Liver (tissue), 9 donors: ENCODE measurements around the gene SEMA4C. TPM values are rescaled to one million over a fixed set of nuclear protein-coding genes. Genes with fewer than 3 reads are reported as not detected.

ENCODE experiments used
- DNase-seq: peaks from one replicate; pipeline ENCODE4 v3.0.0-alpha.2; 2017; ENCODE audit warnings: low spot score
- H3K27ac ChIP-seq, 2 donors: one replicate each; pipeline ENCODE4 v1.7.0; 2013; ENCODE audit warnings: inconsistent platforms in 2 of 2, low read length in 2 of 2, control low read depth in 1 of 2, low read depth in 1 of 2, mild to moderate bottlenecking in 1 of 2
- H3K27me3 ChIP-seq, 4 donors: one replicate each; pipeline versions ENCODE4 v1.6.1 to v1.7.0; 2013; ENCODE audit warnings: low read length in 3 of 4, inconsistent platforms in 1 of 4, mild to moderate bottlenecking in 1 of 4, moderate library complexity in 1 of 4; ENCODE audit not compliant: control insufficient read depth in 4 of 4, insufficient read depth in 4 of 4
- H3K36me3 ChIP-seq, 4 donors: one replicate each; pipeline versions ENCODE4 v1.6.1 to v1.7.0; 2013; ENCODE audit warnings: low read length in 3 of 4, mild to moderate bottlenecking in 3 of 4, low read depth in 1 of 4, moderate library complexity in 1 of 4; ENCODE audit not compliant: control insufficient read depth in 4 of 4, insufficient read depth in 3 of 4
- H3K4me1 ChIP-seq, 4 donors: one replicate each; pipeline versions ENCODE4 v1.6.1 to v1.7.0; 2013; ENCODE audit warnings: low read length in 3 of 4, mild to moderate bottlenecking in 3 of 4, moderate library complexity in 1 of 4; ENCODE audit not compliant: control insufficient read depth in 4 of 4, insufficient read depth in 4 of 4
- H3K4me3 ChIP-seq, 3 donors: one replicate each; pipeline versions ENCODE4 v1.6.1 to v1.7.0; 2013; ENCODE audit warnings: low read length in 3 of 3, control low read depth in 1 of 3, low read depth in 1 of 3, mild to moderate bottlenecking in 1 of 3
- H3K9ac ChIP-seq, 2 donors: one replicate each; pipeline ENCODE4 v1.7.0; 2013; ENCODE audit warnings: low read length in 2 of 2, mild to moderate bottlenecking in 2 of 2, moderate library complexity in 2 of 2, control low read depth in 1 of 2, low read depth in 1 of 2
- H3K9me3 ChIP-seq, 4 donors: one replicate each; pipeline versions ENCODE4 v1.6.1 to v1.7.0; 2013; ENCODE audit warnings: low read length in 3 of 4; ENCODE audit not compliant: control insufficient read depth in 4 of 4
- CTCF ChIP-seq: fragments of 150-350 bp; IDR thresholded peaks from 2 replicates; pipeline ENCODE4 v1.5.1; 2017; ENCODE audit warnings: improper control_type of control experiment, low read depth, low read length; ENCODE audit not compliant: missing input control
- EGR1 ChIP-seq, 2 donors: IDR thresholded peaks; 2 replicates each; pipeline ENCODE4 v1.6.1; 2016 to 2018; ENCODE audit warnings: antibody characterized with exemption in 2 of 2, low read depth in 2 of 2
- FOXA1 ChIP-seq: IDR thresholded peaks from 2 replicates; pipeline ENCODE4 v1.6.1; 2016; ENCODE audit warnings: antibody characterized with exemption
- FOXA2 ChIP-seq: IDR thresholded peaks from 2 replicates; pipeline ENCODE4 v1.6.1; 2016; ENCODE audit warnings: antibody characterized with exemption
- GABPA ChIP-seq, 2 donors: IDR thresholded peaks in 1 of 2; conservative IDR thresholded peaks in 1 of 2; 2 replicates each; pipeline ENCODE4 v1.6.1; 2016; ENCODE audit warnings: antibody characterized with exemption in 2 of 2, mild to moderate bottlenecking in 1 of 2, moderate library complexity in 1 of 2
- HNF4A ChIP-seq, 2 donors: conservative IDR thresholded peaks; 2 replicates each; pipeline ENCODE4 v1.6.1; 2016; ENCODE audit warnings: antibody characterized with exemption in 2 of 2, mild to moderate bottlenecking in 2 of 2
- HNF4G ChIP-seq: IDR thresholded peaks from 2 replicates; pipeline ENCODE4 v1.6.1; 2016; ENCODE audit warnings: antibody characterized with exemption
- JUND ChIP-seq, 2 donors: IDR thresholded peaks; 2 replicates each; pipeline ENCODE4 v1.6.1; 2016; ENCODE audit warnings: antibody characterized with exemption in 2 of 2
- NR2F2 ChIP-seq: IDR thresholded peaks from 2 replicates; pipeline ENCODE4 v1.6.1; 2016; ENCODE audit warnings: antibody characterized with exemption
- RAD21 ChIP-seq, 2 donors: IDR thresholded peaks; 2 replicates each; pipeline ENCODE4 v1.6.1; 2016; ENCODE audit warnings: antibody characterized with exemption in 2 of 2, mild to moderate bottlenecking in 2 of 2
- RXRA ChIP-seq, 2 donors: IDR thresholded peaks; 2 replicates each; pipeline ENCODE4 v1.6.1; 2017 to 2018; ENCODE audit warnings: antibody characterized with exemption in 2 of 2, mild to moderate bottlenecking in 1 of 2
- SP1 ChIP-seq: IDR thresholded peaks from 2 replicates; pipeline ENCODE4 v1.6.1; 2018; ENCODE audit warnings: antibody characterized with exemption, mild to moderate bottlenecking
- TAF1 ChIP-seq: conservative IDR thresholded peaks from 2 replicates; pipeline ENCODE4 v1.6.1; 2016; ENCODE audit warnings: antibody characterized with exemption, mild to moderate bottlenecking
- YY1 ChIP-seq: IDR thresholded peaks from 2 replicates; pipeline ENCODE4 v1.6.1; 2016; ENCODE audit warnings: antibody characterized with exemption, mild to moderate bottlenecking
- WGBS: extraction: QIAGEN DNeasy Blood & Tissue Kit; methylation state at CpG from one replicate; pipeline ENCODE4 v1.1.7; 2013; 5-methylcytosine and 5-hydroxymethylcytosine counted together
- polyA plus RNA-seq, 2 donors: library from polyadenylated mRNA; stranded (reverse) in 1 of 2; unstranded in 1 of 2; fragments of 200-250 nt in 1 of 2; fragments of >200 nt in 1 of 2; fragmentation: Nextera tagmentation in 1 of 2; extraction: Ambion mirVana in 1 of 2; gene quantifications; one replicate each; pipeline versions ENCODE4 v1.2.1 to v1.2.3, GENCODE V29; 2013 to 2015
- total RNA-seq, 2 donors: library from RNA; depleted of rRNA; stranded (reverse); fragments of >200 nt; gene quantifications; one replicate each; pipeline ENCODE4 v1.2.3, GENCODE V29; 2014
- TF ChIP-seq, protein P1 (sequence below): IDR thresholded peaks from 2 replicates; pipeline ENCODE4 v1.6.1; 2016; ENCODE audit warnings: antibody characterized with exemption
- TF ChIP-seq, protein P2 (sequence below): IDR thresholded peaks from 2 replicates; pipeline ENCODE4 v1.6.1; 2016; ENCODE audit warnings: antibody characterized with exemption, mild to moderate bottlenecking
- TF ChIP-seq, protein P3 (sequence below): IDR thresholded peaks from 2 replicates; pipeline ENCODE4 v1.6.1; 2016; ENCODE audit warnings: antibody characterized with exemption
- TF ChIP-seq, protein P4 (sequence below): IDR thresholded peaks from 2 replicates; pipeline ENCODE4 v1.6.1; 2016; ENCODE audit warnings: antibody characterized with exemption
- donor health status: healthy.
- donor health status: healthy.
- donor health status: healthy.
- donor health status: healthy.
- donor health status: healthy.

The SEMA4C gene
- total and polyA plus RNA-seq, 4 donors: 3.7 to 23.2 (median 13.2) TPM

GRCh38 chr2:96879545-96880040 is 9.7 kb upstream of the SEMA4C start:
- TF ChIP-seq HNF4A (conservative IDR thresholded peaks at IDR 0.05) (no peak), RAD21 (IDR thresholded peaks at IDR 0.05) (no peak), HNF4G (no peak), FOXA2 (no peak), JUND (IDR thresholded peaks at IDR 0.05) (no peak), CTCF (no peak)
- TF ChIP-seq, protein P1, sequence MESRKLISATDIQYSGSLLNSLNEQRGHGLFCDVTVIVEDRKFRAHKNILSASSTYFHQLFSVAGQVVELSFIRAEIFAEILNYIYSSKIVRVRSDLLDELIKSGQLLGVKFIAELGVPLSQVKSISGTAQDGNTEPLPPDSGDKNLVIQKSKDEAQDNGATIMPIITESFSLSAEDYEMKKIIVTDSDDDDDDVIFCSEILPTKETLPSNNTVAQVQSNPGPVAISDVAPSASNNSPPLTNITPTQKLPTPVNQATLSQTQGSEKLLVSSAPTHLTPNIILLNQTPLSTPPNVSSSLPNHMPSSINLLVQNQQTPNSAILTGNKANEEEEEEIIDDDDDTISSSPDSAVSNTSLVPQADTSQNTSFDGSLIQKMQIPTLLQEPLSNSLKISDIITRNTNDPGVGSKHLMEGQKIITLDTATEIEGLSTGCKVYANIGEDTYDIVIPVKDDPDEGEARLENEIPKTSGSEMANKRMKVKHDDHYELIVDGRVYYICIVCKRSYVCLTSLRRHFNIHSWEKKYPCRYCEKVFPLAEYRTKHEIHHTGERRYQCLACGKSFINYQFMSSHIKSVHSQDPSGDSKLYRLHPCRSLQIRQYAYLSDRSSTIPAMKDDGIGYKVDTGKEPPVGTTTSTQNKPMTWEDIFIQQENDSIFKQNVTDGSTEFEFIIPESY: no peak
- no peak for DNase-seq
- Histone ChIP-seq H3K4me3 (no peak overlapping the region), H3K9me3 (no peaks in the 10 kb centered on the region), H3K27ac (no peak overlapping the region), H3K36me3 (no peaks in the 10 kb centered on the region), H3K27me3 (no peaks in the 10 kb centered on the region), H3K4me1 (no peaks in the 10 kb centered on the region), H3K9ac (no peak overlapping the region)
- 94% methylated on average over 18 of the region's 18 CpGs for WGBS

DNA sequence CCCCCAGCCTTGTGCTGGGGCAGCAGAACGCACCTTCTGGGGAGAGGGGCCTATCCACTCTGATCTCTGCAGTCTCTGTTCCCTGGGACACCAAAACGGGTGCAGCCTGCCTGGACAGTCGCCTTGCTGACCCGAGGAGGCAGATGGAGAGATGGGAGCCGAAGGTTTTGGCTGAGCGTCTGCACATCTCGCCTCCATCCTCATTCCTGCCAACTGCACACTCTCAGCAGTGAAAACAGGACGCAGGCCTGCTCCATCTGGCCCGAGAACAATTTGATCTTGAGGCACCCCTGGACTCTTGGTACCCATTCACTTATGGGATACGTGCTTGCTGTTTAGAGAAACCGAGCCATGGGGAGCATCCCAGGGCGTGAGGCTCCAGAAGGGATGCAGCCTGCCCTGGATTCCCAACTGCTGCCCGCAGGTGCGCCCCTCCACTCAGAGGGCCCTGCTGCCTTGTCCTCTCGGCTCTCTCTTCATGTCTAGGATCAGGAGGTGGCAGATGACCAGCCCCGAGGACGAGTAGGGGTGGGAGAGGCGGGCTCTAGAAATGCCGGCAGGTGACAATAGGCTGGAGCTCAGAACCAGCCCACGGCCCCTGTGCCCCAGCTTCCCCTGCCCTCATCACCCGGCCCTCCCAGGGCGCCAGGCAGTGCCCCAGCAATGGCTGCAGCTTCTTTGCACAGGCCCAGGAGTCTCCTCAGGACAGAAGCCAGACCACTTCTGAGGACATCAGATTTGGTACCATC is 9.1 kb upstream of the SEMA4C start:
- no peaks in the 10 kb centered on the region for H3K36me3 ChIP-seq
- TF ChIP-seq YY1: no peak
- TF ChIP-seq CTCF: no peak
- TF ChIP-seq, protein P2, sequence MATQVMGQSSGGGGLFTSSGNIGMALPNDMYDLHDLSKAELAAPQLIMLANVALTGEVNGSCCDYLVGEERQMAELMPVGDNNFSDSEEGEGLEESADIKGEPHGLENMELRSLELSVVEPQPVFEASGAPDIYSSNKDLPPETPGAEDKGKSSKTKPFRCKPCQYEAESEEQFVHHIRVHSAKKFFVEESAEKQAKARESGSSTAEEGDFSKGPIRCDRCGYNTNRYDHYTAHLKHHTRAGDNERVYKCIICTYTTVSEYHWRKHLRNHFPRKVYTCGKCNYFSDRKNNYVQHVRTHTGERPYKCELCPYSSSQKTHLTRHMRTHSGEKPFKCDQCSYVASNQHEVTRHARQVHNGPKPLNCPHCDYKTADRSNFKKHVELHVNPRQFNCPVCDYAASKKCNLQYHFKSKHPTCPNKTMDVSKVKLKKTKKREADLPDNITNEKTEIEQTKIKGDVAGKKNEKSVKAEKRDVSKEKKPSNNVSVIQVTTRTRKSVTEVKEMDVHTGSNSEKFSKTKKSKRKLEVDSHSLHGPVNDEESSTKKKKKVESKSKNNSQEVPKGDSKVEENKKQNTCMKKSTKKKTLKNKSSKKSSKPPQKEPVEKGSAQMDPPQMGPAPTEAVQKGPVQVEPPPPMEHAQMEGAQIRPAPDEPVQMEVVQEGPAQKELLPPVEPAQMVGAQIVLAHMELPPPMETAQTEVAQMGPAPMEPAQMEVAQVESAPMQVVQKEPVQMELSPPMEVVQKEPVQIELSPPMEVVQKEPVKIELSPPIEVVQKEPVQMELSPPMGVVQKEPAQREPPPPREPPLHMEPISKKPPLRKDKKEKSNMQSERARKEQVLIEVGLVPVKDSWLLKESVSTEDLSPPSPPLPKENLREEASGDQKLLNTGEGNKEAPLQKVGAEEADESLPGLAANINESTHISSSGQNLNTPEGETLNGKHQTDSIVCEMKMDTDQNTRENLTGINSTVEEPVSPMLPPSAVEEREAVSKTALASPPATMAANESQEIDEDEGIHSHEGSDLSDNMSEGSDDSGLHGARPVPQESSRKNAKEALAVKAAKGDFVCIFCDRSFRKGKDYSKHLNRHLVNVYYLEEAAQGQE: no peak
- no peak for TF ChIP-seq FOXA1
- no peak for TF ChIP-seq HNF4A (conservative IDR thresholded peaks at IDR 0.05)
- TF ChIP-seq EGR1 (IDR thresholded peaks at IDR 0.05; ENCODE audit: low read depth in 2 of 2): no peak
- TF ChIP-seq HNF4G: no peak
- no peak for TF ChIP-seq SP1
- TF ChIP-seq NR2F2: no peak
- TF ChIP-seq, protein P1: no peak
- TF ChIP-seq, protein P3, sequence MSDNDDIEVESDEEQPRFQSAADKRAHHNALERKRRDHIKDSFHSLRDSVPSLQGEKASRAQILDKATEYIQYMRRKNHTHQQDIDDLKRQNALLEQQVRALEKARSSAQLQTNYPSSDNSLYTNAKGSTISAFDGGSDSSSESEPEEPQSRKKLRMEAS: no peak
- TF ChIP-seq RAD21 (IDR thresholded peaks at IDR 0.05): no peak
- no peak for TF ChIP-seq GABPA (IDR thresholded peaks at IDR 0.05 in 1 of 2, conservative IDR thresholded peaks at IDR 0.05 in 1 of 2)
- no peak for TF ChIP-seq RXRA (IDR thresholded peaks at IDR 0.05)
- TF ChIP-seq, protein P4, sequence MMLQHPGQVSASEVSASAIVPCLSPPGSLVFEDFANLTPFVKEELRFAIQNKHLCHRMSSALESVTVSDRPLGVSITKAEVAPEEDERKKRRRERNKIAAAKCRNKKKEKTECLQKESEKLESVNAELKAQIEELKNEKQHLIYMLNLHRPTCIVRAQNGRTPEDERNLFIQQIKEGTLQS: no peak
- TF ChIP-seq JUND (IDR thresholded peaks at IDR 0.05): no peak
- no peak for TF ChIP-seq TAF1
- no peak for TF ChIP-seq FOXA2
- no peak overlapping the region for H3K9ac ChIP-seq
- H3K27me3 ChIP-seq: no peaks in the 10 kb centered on the region
- no peak overlapping the region for H3K4me3 ChIP-seq
- WGBS: 94% methylated on average over 22 of the region's 22 CpGs
- DNase-seq: no peak
- peaks cover 0 to 5% (median 2%) of the 10 kb centered on the region in 4 donors for H3K4me1 ChIP-seq
- no peak overlapping the region for H3K27ac ChIP-seq
- no peaks in the 10 kb centered on the region for H3K9me3 ChIP-seq
